Ovary (tissue), 3 donors: ENCODE results near the gene LHFPL5.

Experiments used
- EP300 ChIP-seq: sonication (generic); formaldehyde crosslinking; IDR thresholded peaks from one replicate; pipeline ENCODE4 v1.6.1; 2017; ENCODE audit warnings: antibody characterized with exemption
- POLR2A ChIP-seq: fragments of 450-650 bp; IDR thresholded peaks from one replicate; pipeline ENCODE4 v1.6.1; 2017; ENCODE audit warnings: antibody characterized with exemption, mild to moderate bottlenecking, moderate library complexity
- TF ChIP-seq, protein P1 (sequence below), 3 donors: fragments of 450-650 bp in 2 of 3; fragments of 200-600 bp in 1 of 3; IDR thresholded peaks; one replicate each; pipeline versions ENCODE4 v1.5.1 to v1.8.0; 2016 to 2022; ENCODE audit warnings: antibody characterized with exemption in 3 of 3, mild to moderate bottlenecking in 1 of 3
- donor health status: DM: no; HTN: no; CAD: no.

DNA sequence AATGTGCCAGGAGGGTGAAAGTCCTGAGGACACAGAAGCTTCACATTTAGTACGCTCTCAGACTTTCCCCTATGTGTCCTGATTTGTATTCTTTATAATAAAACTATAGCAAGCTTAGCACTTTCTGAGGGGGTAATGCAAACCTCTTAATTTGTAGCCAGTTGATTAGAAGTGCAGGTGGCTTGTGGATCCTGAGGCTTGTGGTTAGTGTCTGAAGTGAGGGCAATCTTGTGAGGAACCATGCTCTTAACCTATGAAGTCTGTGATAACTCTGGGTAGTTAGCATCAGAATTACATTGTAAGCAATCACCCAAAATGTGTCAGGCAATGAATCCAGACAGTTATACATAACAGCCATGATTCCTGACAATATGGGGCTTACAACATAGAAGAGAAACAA is 51.1 kb downstream of the LHFPL5 start:
- TF ChIP-seq, protein P1, sequence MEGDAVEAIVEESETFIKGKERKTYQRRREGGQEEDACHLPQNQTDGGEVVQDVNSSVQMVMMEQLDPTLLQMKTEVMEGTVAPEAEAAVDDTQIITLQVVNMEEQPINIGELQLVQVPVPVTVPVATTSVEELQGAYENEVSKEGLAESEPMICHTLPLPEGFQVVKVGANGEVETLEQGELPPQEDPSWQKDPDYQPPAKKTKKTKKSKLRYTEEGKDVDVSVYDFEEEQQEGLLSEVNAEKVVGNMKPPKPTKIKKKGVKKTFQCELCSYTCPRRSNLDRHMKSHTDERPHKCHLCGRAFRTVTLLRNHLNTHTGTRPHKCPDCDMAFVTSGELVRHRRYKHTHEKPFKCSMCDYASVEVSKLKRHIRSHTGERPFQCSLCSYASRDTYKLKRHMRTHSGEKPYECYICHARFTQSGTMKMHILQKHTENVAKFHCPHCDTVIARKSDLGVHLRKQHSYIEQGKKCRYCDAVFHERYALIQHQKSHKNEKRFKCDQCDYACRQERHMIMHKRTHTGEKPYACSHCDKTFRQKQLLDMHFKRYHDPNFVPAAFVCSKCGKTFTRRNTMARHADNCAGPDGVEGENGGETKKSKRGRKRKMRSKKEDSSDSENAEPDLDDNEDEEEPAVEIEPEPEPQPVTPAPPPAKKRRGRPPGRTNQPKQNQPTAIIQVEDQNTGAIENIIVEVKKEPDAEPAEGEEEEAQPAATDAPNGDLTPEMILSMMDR (IDR thresholded peaks at IDR 0.05): no peak
- no peak for TF ChIP-seq POLR2A
- no peak for TF ChIP-seq EP300
